ENCODE results near the gene TIAL1.

DNA sequence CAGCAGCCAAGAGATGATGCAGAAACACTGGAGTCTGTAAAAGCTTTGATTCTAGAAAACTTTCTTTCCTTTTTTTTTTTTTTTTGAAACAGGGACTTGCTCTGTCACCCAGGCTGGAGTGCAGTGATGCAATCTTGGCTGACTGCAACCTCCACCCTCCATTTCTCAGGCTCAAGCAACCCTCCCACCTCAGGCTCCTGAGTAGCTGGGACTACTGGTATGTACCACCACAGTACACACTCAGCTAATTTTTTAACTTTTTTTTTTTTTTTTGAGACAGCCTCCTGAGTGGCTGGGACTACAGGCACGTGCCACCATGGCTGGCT lies 37.4 kb upstream of the TIAL1 start:
- TF ChIP-seq TSHZ2 (CRISPR knock-in tag; IDR thresholded peaks at IDR 0.05) (no peak), ZFP30 (CRISPR knock-in tag; IDR thresholded peaks at IDR 0.05) (no peak), SNAI2 (CRISPR knock-in tag; IDR thresholded peaks at IDR 0.05) (no peak)

Data from SK-N-SH treated with all-trans-retinoic acid at 6 μM for 48 hours (cell line).